ENCODE data around the gene POLR1D.

DNA sequence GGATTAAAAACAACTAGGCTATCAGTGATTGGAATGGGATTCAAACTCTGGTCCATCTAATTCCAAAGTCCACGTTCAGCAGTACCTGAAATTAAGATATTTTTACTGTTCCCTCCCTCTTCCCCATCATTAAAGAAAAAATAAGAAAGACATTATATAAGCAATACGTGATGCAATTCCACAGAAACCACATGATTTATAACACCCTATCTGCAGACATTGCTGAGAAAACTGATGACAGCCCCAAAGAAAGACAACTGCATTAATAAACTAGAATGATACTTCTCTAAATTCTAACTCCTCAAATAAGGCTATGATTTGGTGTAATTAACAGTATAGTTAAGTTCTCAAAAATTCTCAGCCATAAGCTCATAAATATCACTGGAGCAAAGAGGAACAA is 20.5 kb upstream of the POLR1D start:
- TF ChIP-seq CTCF (IDR thresholded peaks at IDR 0.05) (no peak), POLR2A (IDR thresholded peaks at IDR 0.05) (no peak)
